GM10266 (cell line): ENCODE results near the gene UBXN10.

ENCODE experiments used
- DNase-seq: peaks from one replicate; pipeline ENCODE4 v3.0.0; 2012; ENCODE audit errors: extremely low spot score
- TF ChIP-seq, protein P1 (sequence below): IDR thresholded peaks from 2 replicates; pipeline ENCODE4 v1.5.1; 2012; ENCODE audit warnings: mild to moderate bottlenecking, low read depth; ENCODE audit not compliant: control insufficient read depth, insufficient read depth; ENCODE audit errors: missing control alignments

Gene UBXN10

DNA sequence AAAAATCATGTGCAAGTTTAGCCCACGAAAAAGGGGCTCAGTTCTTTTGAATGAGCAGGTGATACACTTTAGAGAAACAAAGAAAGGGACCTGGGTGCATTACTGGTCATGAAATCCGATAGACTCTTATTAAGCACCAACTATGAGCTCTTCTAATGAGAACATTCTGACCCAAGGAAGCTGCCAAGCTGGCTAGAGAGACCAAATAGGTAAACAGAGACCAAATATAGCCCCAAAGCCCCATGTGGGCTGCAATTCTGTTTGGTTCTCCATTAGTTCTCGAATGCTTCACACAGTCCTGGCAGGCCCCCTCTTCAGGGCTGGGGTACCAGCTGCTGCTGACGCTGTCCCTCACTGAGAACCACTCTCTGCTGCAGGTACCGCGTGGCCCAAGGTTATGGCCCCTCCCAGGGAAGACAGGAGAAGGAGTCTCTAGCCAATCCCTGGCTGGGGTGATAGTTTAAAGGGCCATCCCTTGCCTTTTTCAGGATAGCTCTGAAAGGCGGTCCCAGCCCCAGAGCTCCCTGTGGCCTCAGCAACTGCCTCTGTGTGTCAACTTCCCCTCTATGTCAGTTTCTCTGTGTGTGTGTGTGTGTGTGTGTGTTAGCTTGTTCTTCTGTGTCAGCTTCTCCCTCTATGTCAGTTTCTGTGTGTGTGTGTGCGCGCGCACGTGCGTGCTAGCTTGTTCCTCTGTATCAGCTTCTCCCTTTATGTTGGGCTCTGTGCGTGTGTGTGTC is 7.1 kb upstream of the UBXN10 start:
- TF ChIP-seq, protein P1, sequence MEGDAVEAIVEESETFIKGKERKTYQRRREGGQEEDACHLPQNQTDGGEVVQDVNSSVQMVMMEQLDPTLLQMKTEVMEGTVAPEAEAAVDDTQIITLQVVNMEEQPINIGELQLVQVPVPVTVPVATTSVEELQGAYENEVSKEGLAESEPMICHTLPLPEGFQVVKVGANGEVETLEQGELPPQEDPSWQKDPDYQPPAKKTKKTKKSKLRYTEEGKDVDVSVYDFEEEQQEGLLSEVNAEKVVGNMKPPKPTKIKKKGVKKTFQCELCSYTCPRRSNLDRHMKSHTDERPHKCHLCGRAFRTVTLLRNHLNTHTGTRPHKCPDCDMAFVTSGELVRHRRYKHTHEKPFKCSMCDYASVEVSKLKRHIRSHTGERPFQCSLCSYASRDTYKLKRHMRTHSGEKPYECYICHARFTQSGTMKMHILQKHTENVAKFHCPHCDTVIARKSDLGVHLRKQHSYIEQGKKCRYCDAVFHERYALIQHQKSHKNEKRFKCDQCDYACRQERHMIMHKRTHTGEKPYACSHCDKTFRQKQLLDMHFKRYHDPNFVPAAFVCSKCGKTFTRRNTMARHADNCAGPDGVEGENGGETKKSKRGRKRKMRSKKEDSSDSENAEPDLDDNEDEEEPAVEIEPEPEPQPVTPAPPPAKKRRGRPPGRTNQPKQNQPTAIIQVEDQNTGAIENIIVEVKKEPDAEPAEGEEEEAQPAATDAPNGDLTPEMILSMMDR, result no peak
- no peak for DNase-seq

DNA sequence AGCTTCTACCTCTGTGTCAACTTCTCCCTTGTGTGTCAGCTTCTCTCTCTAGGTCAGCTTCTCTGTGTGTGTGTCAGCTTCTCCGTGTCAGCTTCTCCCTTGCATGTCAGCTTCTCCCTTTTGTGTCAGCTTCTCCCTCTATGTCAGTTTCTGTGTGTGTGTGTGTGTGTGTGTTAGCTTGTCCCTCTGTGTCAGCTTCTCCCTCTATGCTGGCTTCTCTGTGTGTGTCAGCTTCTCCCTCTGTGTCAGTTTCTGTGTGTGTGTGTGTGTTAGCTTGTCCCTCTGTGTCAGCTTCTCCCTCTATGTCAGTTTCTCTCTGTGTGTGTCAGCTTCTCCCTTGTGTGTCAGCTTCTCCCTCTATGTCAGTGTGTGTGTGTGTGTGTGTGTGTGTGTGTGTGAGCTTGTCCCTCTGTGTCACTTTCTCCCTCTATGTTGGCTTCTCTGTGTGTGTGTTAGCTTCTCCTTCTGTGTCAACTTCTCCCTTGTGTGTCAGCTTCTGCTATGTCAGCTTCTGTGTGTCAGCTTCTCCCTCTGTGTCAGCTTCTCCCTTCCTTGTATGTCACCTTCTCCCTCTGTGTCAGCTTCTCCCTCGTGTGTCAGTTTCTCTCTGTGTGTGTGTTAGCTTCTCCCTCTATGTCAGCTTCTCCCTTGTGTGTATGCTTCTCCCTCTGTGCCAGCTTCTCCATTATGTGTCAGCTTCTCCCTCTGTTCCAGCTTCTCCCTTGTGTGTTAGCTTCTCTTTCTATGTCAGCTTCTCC is 6.3 kb upstream of the UBXN10 start:
- TF ChIP-seq, protein P1, result no peak
- no peak for DNase-seq

DNA sequence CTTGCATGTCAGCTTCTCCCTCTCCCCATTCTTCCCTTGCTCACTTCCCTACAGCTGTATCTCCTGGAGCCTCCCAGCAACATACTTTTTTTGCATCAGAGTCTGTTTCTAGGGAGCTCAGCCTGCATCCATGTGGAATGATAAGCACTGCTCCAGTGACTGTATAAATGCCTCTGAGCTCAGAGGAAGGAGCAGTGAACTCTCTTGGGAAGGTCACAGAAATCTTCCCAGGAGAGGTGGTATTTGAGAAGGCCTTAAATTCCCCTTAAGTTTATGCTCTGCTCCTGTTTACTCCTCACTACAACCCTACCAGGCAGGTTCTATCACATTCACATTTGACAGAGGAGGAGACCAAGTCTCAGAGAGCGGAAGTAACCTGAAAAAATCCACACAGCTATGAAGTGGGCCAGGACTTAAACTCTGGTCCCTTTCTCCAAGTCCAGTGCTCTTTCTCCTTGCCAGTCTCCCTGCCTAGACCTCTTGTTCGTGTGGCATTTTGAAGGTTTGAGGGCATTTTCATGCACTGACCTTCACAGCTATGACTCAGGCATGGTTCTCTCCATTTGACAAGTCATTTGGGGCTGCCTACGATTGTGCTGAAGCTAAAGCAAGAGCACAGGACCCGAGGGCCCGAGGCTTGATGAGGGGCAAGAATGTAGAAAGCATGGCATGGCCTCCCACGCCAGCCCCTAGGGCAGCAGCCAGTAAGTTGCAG is 5.6 kb upstream of the UBXN10 start:
- TF ChIP-seq, protein P1, result no peak
- no peak for DNase-seq

DNA sequence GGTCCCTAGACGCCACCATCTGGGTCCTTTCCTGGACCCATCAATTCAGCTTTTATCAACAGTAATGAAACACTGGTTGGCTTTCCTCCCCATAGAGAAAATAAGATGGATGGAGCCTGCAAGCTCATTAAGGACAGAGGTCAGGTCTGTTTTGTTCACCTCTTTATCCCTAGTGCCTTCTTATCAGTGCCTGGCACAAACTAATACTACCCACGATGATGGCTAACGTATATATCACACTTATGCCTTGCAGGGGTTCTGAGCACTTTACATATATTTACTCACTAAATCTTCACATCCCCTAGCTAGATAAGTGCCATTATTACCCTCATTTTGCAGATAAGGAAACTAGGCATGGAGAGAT is 5.1 kb upstream of the UBXN10 start:
- TF ChIP-seq, protein P1, result no peak
- no peak for DNase-seq

DNA sequence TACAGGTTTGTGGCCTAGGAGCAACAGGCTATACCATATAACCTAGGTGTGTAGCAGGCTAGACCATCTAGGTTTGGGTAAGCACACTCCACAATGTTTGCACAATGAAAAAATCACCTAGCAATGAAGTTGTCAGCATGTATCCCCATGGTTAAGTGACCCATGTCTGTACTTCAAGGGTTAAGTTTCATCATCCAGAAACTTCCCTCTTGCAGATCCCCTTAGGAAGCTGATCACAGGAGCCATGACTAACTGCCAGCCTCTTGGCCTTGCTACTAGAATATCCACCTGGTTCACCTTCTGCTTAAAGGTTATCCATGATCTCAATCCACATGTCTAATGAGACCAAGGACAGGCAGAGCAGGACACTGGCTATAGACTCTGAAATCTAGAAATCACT is 3.5 kb upstream of the UBXN10 start:
- TF ChIP-seq, protein P1, result no peak

DNA sequence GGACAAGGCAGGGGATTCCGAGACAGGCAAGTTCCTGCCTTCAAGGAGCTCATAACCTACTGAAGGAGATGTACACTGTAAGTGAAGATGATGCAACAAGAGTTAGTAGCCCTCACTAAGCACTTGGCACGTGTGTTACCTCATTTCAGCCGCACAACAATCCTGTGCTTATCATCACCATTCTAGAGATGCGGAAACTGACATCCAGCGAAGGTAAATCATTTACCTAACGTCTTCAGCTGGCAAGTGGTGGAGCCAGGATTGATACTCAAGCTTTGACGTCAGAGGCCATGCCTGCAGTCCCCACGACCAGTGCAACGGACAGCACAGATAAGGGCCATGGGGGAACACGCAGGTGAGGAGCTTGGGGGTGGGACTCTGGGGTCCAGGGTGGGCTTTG is 2.9 kb upstream of the UBXN10 start:
- TF ChIP-seq, protein P1, result no peak
- no peak for DNase-seq

More for the DNA sequence above, 3.5 kb upstream of the UBXN10 start:
- DNase-seq, result no peak
